Measurements from ENCODE around the gene METRNL. TPM values are rescaled to one million over a fixed set of nuclear protein-coding genes. Genes with fewer than 3 reads are reported as not detected.

Gene METRNL
- total and polyA plus RNA-seq, 2 donors: 37.7 to 118 TPM

- Histone ChIP-seq H3K27ac (ENCODE audit: low read depth) (peak overlapping the region; percentile 85), H3K4me1 (ENCODE audit: insufficient read depth) (no peaks in the 10 kb centered on the region), H3K36me3 (ENCODE audit: insufficient read depth) (peaks cover 4% of the 10 kb centered on the region), H3K4me3 (ENCODE audit: low read depth, low read length) (no peak overlapping the region)
- 74% methylated on average over 35 of the region's 35 CpGs for WGBS
- DNase-seq (ENCODE audit: extremely low spot score): no peak
Measured at GRCh38 chr17:83091257-83092141, 12.1 kb downstream of the METRNL start.

DNA sequence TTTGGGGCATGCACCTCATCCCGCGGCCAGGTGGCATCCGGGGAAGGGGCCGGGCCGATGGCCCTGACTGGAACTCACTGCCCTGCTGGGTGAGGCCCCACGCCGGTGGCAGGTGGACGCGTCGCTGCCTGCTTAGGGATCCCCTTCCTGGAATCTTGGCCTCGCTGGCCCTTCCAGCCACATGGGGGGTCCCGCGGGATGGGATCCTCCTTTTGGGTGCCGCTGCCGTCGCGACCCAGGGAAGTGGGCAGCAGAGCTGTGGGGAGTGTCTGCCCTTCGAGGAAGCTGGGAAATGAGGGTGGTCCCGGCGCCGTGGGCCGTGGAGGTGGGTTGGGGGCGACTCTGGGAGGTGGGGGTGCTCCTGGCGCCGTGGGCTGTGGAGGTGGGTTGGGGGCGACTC lies 12.8 kb downstream of the METRNL start:
- WGBS: 91% methylated on average over 26 of the region's 26 CpGs
- no peak overlapping the region for H3K4me3 ChIP-seq (ENCODE audit: low read depth, low read length)
- no peaks in the 10 kb centered on the region for H3K4me1 ChIP-seq (ENCODE audit: insufficient read depth)
- H3K36me3 ChIP-seq (ENCODE audit: insufficient read depth): peaks cover 4% of the 10 kb centered on the region
- peak overlapping the region; percentile 58 for H3K27ac ChIP-seq (ENCODE audit: low read depth)
- DNase-seq (ENCODE audit: extremely low spot score): no peak

GRCh38 chr17:83092931-83093330 lies 13.5 kb downstream of the METRNL start:
- DNase-seq (ENCODE audit: extremely low spot score): no peak
- H3K4me1 ChIP-seq (ENCODE audit: insufficient read depth): no peaks in the 10 kb centered on the region
- 82% methylated on average over 22 of the region's 22 CpGs for WGBS
- H3K27ac ChIP-seq (ENCODE audit: low read depth): no peak overlapping the region
- no peak overlapping the region for H3K4me3 ChIP-seq (ENCODE audit: low read depth, low read length)
- H3K36me3 ChIP-seq (ENCODE audit: insufficient read depth): peaks cover 4% of the 10 kb centered on the region

DNA sequence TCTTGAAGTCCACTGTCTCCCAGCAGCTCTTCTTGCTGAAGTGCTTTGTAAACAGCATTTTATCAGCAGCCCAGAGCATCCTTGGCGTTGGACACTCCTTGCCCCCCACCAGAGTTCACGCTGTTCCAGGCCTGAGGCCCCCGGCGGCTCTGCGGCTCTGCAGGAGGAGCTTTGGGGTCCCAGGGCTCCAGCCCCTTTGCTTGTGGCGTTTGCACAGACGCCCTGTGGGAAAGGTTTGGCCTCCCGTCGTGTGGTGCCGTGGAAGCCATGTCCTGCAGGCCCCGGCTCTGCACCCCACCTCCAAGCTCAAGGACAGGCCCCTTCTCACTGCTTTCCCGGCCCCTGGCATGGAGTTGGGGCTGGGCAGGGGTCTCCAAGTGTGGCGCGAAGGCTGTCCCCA lies 14.1 kb downstream of the METRNL start:
- no peaks in the 10 kb centered on the region for H3K4me1 ChIP-seq (ENCODE audit: insufficient read depth)
- H3K36me3 ChIP-seq (ENCODE audit: insufficient read depth): peaks cover 4% of the 10 kb centered on the region
- H3K27ac ChIP-seq (ENCODE audit: low read depth): no peak overlapping the region
- no peak overlapping the region for H3K4me3 ChIP-seq (ENCODE audit: low read depth, low read length)
- DNase-seq (ENCODE audit: extremely low spot score): no peak
- 88% methylated on average over 14 of the region's 14 CpGs for WGBS

DNA sequence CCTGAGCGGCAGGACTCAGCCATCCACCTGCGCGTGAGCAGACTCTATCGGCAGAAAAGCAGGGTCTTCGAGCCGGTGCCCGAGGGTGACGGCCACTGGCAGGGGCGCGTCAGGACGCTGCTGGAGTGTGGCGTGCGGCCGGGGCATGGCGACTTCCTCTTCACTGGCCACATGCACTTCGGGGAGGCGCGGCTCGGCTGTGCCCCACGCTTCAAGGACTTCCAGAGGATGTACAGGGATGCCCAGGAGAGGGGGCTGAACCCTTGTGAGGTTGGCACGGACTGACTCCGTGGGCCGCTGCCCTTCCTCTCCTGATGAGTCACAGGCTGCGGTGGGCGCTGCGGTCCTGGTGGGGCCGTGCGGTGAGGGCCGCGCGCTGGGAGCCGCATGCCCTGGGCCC lies 14.9 kb downstream of the METRNL start:
- H3K36me3 ChIP-seq (ENCODE audit: insufficient read depth): peaks cover 4% of the 10 kb centered on the region
- DNase-seq (ENCODE audit: extremely low spot score): no peak
- no peak overlapping the region for H3K27ac ChIP-seq (ENCODE audit: low read depth)
- H3K4me3 ChIP-seq (ENCODE audit: low read depth, low read length): no peak overlapping the region
- H3K4me1 ChIP-seq (ENCODE audit: insufficient read depth): no peaks in the 10 kb centered on the region
- WGBS: 95% methylated on average over 32 of the region's 32 CpGs

- Histone ChIP-seq H3K27ac (ENCODE audit: low read depth) (no peak overlapping the region), H3K4me3 (ENCODE audit: low read depth, low read length) (no peak overlapping the region), H3K36me3 (ENCODE audit: insufficient read depth) (peaks cover 4% of the 10 kb centered on the region), H3K4me1 (ENCODE audit: insufficient read depth) (no peaks in the 10 kb centered on the region)
- 94% methylated on average over 23 of the region's 23 CpGs for WGBS
- no peak for DNase-seq (ENCODE audit: extremely low spot score)
Measured at GRCh38 chr17:83095016-83095415, 15.6 kb downstream of the METRNL start.

- Histone ChIP-seq H3K4me1 (ENCODE audit: insufficient read depth) (no peaks in the 10 kb centered on the region), H3K4me3 (ENCODE audit: low read depth, low read length) (no peak overlapping the region), H3K27ac (ENCODE audit: low read depth) (no peak overlapping the region), H3K36me3 (ENCODE audit: insufficient read depth) (peaks cover 4% of the 10 kb centered on the region)
- no peak for DNase-seq (ENCODE audit: extremely low spot score)
- 89% methylated on average over 26 of the region's 26 CpGs for WGBS
Measured at GRCh38 chr17:83096401-83097224, 17.2 kb downstream of the METRNL start.

GRCh38 chr17:83097831-83098230 lies 18.4 kb downstream of the METRNL start:
- Histone ChIP-seq H3K4me3 (ENCODE audit: low read depth, low read length) (no peak overlapping the region), H3K27ac (ENCODE audit: low read depth) (no peak overlapping the region), H3K4me1 (ENCODE audit: insufficient read depth) (no peaks in the 10 kb centered on the region), H3K36me3 (ENCODE audit: insufficient read depth) (peaks cover 4% of the 10 kb centered on the region)
- 50% methylated on average over 14 of the region's 14 CpGs for WGBS
- DNase-seq (ENCODE audit: extremely low spot score): no peak

GRCh38 chr17:83098241-83099085 lies 19.1 kb downstream of the METRNL start:
- no peak overlapping the region for H3K27ac ChIP-seq (ENCODE audit: low read depth)
- no peak overlapping the region for H3K4me3 ChIP-seq (ENCODE audit: low read depth, low read length)
- WGBS: 42% methylated on average over 31 of the region's 31 CpGs
- peaks cover 4% of the 10 kb centered on the region for H3K36me3 ChIP-seq (ENCODE audit: insufficient read depth)
- H3K4me1 ChIP-seq (ENCODE audit: insufficient read depth): no peaks in the 10 kb centered on the region
- DNase-seq (ENCODE audit: extremely low spot score): no peak

DNA sequence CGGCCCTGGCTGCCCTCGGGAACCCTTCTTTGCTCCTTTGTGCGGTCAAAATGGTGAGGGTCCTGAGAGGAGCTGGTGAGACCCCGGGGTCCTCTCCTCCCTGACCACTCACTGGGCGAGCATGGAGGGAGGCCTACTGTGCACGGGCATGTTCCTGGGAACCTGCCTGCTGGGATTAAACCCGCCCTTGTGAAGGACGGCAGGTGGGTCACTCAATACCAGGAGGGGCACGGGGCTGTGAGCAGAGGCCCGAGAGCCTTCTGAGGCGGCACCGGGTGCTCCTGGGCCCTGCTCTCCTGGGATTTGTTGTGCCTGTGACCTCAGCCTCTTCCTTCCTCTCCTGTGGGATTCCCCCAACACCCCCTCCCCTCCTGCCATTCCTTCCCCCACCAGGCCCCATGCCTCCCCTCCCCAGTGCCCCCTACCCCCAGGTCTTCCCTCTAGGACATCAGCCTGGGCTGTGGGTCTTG lies 19.7 kb downstream of the METRNL start:
- Histone ChIP-seq H3K4me3 (ENCODE audit: low read depth, low read length) (no peak overlapping the region), H3K36me3 (ENCODE audit: insufficient read depth) (peaks cover 4% of the 10 kb centered on the region), H3K4me1 (ENCODE audit: insufficient read depth) (no peaks in the 10 kb centered on the region), H3K27ac (ENCODE audit: low read depth) (no peak overlapping the region)
- no peak for DNase-seq (ENCODE audit: extremely low spot score)
- WGBS: 49% methylated on average over 12 of the region's 12 CpGs

DNA sequence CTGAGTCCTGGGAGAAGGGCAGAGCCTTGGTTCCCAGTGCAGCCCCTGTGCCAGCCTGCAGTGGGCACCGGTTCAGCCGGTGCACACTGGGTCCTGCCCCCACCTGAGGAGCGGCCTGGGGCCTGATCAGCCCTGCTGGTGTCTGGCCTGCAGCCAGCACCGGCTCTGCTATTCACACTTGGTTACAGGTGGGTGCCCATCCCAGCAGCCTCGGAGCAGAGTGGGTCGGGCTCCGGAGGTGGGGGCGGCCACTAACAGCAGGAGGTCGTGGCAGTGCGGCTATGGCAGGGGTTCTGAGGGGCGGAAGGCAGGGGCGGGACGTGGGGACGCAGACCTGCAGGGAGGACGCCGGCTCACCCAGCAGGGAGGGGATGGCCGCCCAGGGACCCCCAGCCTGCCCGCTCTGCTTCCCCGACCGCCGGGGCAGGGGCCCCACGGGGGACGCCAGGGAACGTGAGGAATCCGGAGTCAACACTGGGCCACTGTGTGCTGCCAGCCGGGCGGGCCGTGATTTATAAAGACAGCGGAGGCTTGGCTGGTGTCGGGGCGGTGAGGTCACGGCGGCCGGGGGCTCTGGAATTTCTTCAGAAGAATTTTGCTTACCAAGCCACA lies 20.3 kb downstream of the METRNL start:
- WGBS: 4% methylated on average over 34 of the region's 34 CpGs
- no peak overlapping the region for H3K27ac ChIP-seq (ENCODE audit: low read depth)
- no peaks in the 10 kb centered on the region for H3K4me1 ChIP-seq (ENCODE audit: insufficient read depth)
- H3K36me3 ChIP-seq (ENCODE audit: insufficient read depth): peaks cover 2% of the 10 kb centered on the region
- no peak overlapping the region for H3K4me3 ChIP-seq (ENCODE audit: low read depth, low read length)
- no peak for DNase-seq (ENCODE audit: extremely low spot score)

GRCh38 chr17:83100220-83100852 lies 20.9 kb downstream of the METRNL start:
- no peak for DNase-seq (ENCODE audit: extremely low spot score)
- Histone ChIP-seq H3K4me3 (ENCODE audit: low read depth, low read length) (no peak overlapping the region), H3K4me1 (ENCODE audit: insufficient read depth) (no peaks in the 10 kb centered on the region), H3K36me3 (ENCODE audit: insufficient read depth) (no peaks in the 10 kb centered on the region), H3K27ac (ENCODE audit: low read depth) (no peak overlapping the region)
- 23% methylated on average over 24 of the region's 24 CpGs for WGBS

All from urinary bladder (tissue), 4 donors.